T-cell (primary cell): Measurements from ENCODE around the gene RNF145. TPM values are rescaled to one million over a fixed set of nuclear protein-coding genes. Genes with fewer than 3 reads are reported as not detected.

Source experiments
- ATAC-seq, 4 experiments: fragments of 200-7000 bp in 3 of 4; fragments of 150-1000 bp in 1 of 4; cut with Tn5 transposase; replicated peaks in 1 of 4; 1 replicate in 3 of 4; 2 replicates in 1 of 4; pipeline ENCODE4 v1.10.0; 2021; ENCODE audit warnings: moderate library complexity in 3 of 4, mild to moderate bottlenecking in 2 of 4, moderate number of reproducible peaks in 1 of 4
- CTCF ChIA-PET, 2 donors: fragments of 300-600 bp; sonication (Branson Sonifier 250); formaldehyde crosslinking; loops; one replicate each; lab custom pipeline; 2022; ENCODE audit warnings: antibody characterized with exemption in 2 of 2; lab: Charles Lee
- POLR2A ChIA-PET, 2 donors: fragments of 300-600 bp; sonication (Branson Sonifier 250); formaldehyde crosslinking; loops; one replicate each; lab custom pipeline; 2022; ENCODE audit warnings: antibody characterized with exemption in 2 of 2; lab: Charles Lee
- DNase-seq, 35 experiments: peaks; one replicate each; pipeline versions ENCODE4 v3.0.0 to v3.0.0-alpha.2; 2013 to 2023
- H3K27ac ChIP-seq: one replicate; pipeline ENCODE4 v1.5.1; 2013; ENCODE audit warnings: low read length
- H3K27me3 ChIP-seq, 2 experiments: replicated peaks in 1 of 2; 1 replicate in 1 of 2; 2 replicates in 1 of 2; pipeline versions ENCODE4 v1.6.1 to v1.7.0; 2013; ENCODE audit warnings: low read length in 1 of 2, mixed read lengths in 1 of 2; ENCODE audit not compliant: control insufficient read depth in 2 of 2, insufficient read depth in 2 of 2; ENCODE audit errors: extremely low read depth in 1 of 2
- H3K36me3 ChIP-seq, 2 donors: 1 replicate in 1 of 2; 2 replicates in 1 of 2; pipeline versions ENCODE4 v1.6.1 to v1.7.0; 2013; ENCODE audit warnings: low read length in 1 of 2; ENCODE audit not compliant: control insufficient read depth in 2 of 2, insufficient read depth in 1 of 2; ENCODE audit errors: extremely low read depth in 1 of 2
- H3K4me1 ChIP-seq, 2 experiments: 1 replicate in 1 of 2; 2 replicates in 1 of 2; pipeline versions ENCODE4 v1.6.1 to v1.7.0; 2013; ENCODE audit warnings: low read length in 2 of 2, mixed read lengths in 1 of 2; ENCODE audit not compliant: insufficient read depth in 2 of 2, control insufficient read depth in 1 of 2; ENCODE audit errors: extremely low read depth in 1 of 2
- H3K4me3 ChIP-seq, 2 donors: 1 replicate in 1 of 2; 2 replicates in 1 of 2; pipeline versions ENCODE4 v1.5.1 to v1.7.0; 2013; ENCODE audit warnings: mild to moderate bottlenecking in 2 of 2, low read length in 1 of 2, moderate library complexity in 1 of 2; ENCODE audit not compliant: control insufficient read depth in 1 of 2; ENCODE audit errors: extremely low read depth in 1 of 2
- H3K9me3 ChIP-seq: 2 replicates; pipeline ENCODE4 v1.7.0; 2013
- H3K27ac Mint-ChIP-seq, 2 donors: one replicate each; pipeline ENCODE4 v1.8.0; 2020 to 2021; ENCODE audit warnings: mild to moderate bottlenecking in 2 of 2, mixed read lengths in 2 of 2
- H3K27me3 Mint-ChIP-seq, 2 donors: one replicate each; pipeline ENCODE4 v1.8.0; 2021 to 2022; ENCODE audit warnings: mixed read lengths in 2 of 2
- H3K36me3 Mint-ChIP-seq: one replicate; pipeline ENCODE4 v1.8.0; 2021; ENCODE audit warnings: mixed read lengths
- H3K4me1 Mint-ChIP-seq, 3 donors: one replicate each; pipeline ENCODE4 v1.8.0; 2020 to 2022; ENCODE audit warnings: mixed read lengths in 3 of 3, mild to moderate bottlenecking in 1 of 3
- H3K4me3 Mint-ChIP-seq, 3 donors: one replicate each; pipeline ENCODE4 v1.8.0; 2020 to 2022; ENCODE audit warnings: mild to moderate bottlenecking in 3 of 3, mixed read lengths in 3 of 3, moderate library complexity in 3 of 3
- H3K9me3 Mint-ChIP-seq, 3 donors: one replicate each; pipeline ENCODE4 v1.8.0; 2020 to 2022; ENCODE audit warnings: mixed read lengths in 3 of 3
- WGBS: methylation state at CpG from one replicate; pipeline ENCODE4 v1.1.5; 2013; ENCODE audit warnings: missing lambda C conversion rate; ENCODE audit not compliant: insufficient coverage; 5-methylcytosine and 5-hydroxymethylcytosine counted together
- total RNA-seq, 35 experiments: library from RNA in 6 of 35; stranded (reverse) in 6 of 35; fragments of 120-200 nt in 1 of 35; gene quantifications; one replicate each; pipeline versions ENCODE4 v1.2.1 to v1.2.4 and lab custom pipeline; 2013 to 2026

The RNF145 gene
- total RNA-seq, 5 donors from 2014 or later (not counting 1 experiment from before 2014, with no cell fraction given), result 54.0 to 62.8 (median 60.1) TPM

DNA sequence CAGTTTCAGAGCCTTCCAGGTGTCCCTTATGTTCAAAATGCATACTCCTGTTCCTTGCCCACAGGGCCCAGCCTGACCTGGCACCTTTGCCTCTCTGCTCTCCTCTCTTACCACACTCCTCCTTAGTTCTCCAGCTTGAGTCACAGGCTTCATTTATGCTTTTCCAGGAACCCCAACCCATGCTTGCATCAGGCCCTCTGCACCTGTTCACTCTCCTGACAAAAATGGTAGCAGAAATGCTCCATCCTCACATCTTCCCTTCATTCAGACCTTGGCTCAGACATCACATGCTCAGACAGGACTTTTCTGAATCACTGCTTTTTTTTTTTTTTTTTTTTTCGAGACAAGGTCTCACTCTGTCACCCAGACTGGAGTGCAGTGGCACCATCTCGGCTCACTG lies 15.1 kb upstream of the RNF145 start:
- no peak for ATAC-seq
- peaks cover 0 to 5% of the 10 kb centered on the region in 2 experiments for H3K27me3 ChIP-seq
- Mint-ChIP-seq H3K27me3 (no peaks in the 10 kb centered on the region), H3K36me3 (no peaks in the 10 kb centered on the region), H3K9me3 (no peaks in the 10 kb centered on the region), H3K4me1 (no peaks in the 10 kb centered on the region), H3K4me3 (no peak overlapping the region), H3K27ac (no peak overlapping the region)
- no peak for DNase-seq
- peaks cover 0 to 2% of the 10 kb centered on the region in 2 experiments for H3K4me1 ChIP-seq
- WGBS, result no CpG with 5 or more reads among the region's 2 CpGs
- H3K9me3 ChIP-seq, result no peaks in the 10 kb centered on the region
- no peaks in the 10 kb centered on the region for H3K36me3 ChIP-seq
- no peak overlapping the region for H3K27ac ChIP-seq
- ChIA-PET POLR2A (interaction anchor here in 1 of 2 donors (0.6 kb wide), 1 partner anchor 25 kb away, joined by 4 read pairs; no protein-coding TSS in a partner anchor), CTCF (no interaction called here)
- no peak overlapping the region for H3K4me3 ChIP-seq

DNA sequence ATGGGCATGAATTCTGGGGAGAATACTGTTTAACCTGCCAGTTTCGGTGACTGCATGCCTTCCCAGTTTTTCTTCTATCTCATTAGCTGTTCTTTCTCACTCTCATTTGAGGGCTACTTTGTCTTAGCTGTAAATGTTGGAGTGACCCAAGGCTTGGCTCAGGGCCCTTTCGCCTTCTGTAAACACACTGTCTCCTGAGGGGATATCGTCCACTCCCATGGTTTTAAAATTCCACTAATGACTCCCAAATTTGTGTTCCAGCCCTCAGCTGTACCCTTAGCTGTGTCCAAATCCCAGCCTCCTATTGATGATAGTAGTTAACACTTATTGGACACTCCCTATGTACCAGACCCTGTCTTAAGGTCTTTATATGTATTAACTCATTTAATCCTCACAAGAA lies 14.1 kb upstream of the RNF145 start:
- Mint-ChIP-seq H3K36me3 (no peaks in the 10 kb centered on the region), H3K4me3 (no peak overlapping the region), H3K27me3 (no peaks in the 10 kb centered on the region), H3K9me3 (no peaks in the 10 kb centered on the region), H3K27ac (no peak overlapping the region), H3K4me1 (no peaks in the 10 kb centered on the region)
- POLR2A ChIA-PET, result interaction anchor here in 1 of 2 donors (0.6 kb wide), 1 partner anchor 38 kb away, joined by 6 read pairs; no protein-coding TSS in a partner anchor
- no peaks in the 10 kb centered on the region for H3K36me3 ChIP-seq
- H3K27ac ChIP-seq, result no peak overlapping the region
- no CpG with 5 or more reads among the region's 3 CpGs for WGBS
- H3K4me1 ChIP-seq, result peaks cover 0 to 2% of the 10 kb centered on the region in 2 experiments
- H3K27me3 ChIP-seq, result peaks cover 0 to 5% of the 10 kb centered on the region in 2 experiments
- no peak for ATAC-seq
- H3K4me3 ChIP-seq, result no peak overlapping the region
- H3K9me3 ChIP-seq, result no peaks in the 10 kb centered on the region
- no peak for DNase-seq
- CTCF ChIA-PET, result interaction anchor here in 1 of 2 donors (0.6 kb wide), 1 partner anchor 33 kb away, joined by 4 read pairs; no protein-coding TSS in a partner anchor

- no peaks in the 10 kb centered on the region for H3K36me3 Mint-ChIP-seq
- H3K36me3 ChIP-seq, result no peaks in the 10 kb centered on the region
- no peak overlapping the region for H3K4me3 Mint-ChIP-seq
- no peaks in the 10 kb centered on the region for H3K9me3 Mint-ChIP-seq
- H3K27ac Mint-ChIP-seq, result no peak overlapping the region
- peaks cover 0 to 3% (median 2%) of the 10 kb centered on the region in 3 donors for H3K4me1 Mint-ChIP-seq
- peaks cover 0 to 2% of the 10 kb centered on the region in 2 donors for H3K27me3 Mint-ChIP-seq
- DNase-seq (no peak), ATAC-seq (no peak)
- 100% methylated on average over 1 of the region's 5 CpGs for WGBS
- ChIA-PET CTCF (no interaction called here), POLR2A (interaction anchor here in 1 of 2 donors (0.6 kb wide), 1 partner anchor 26 kb away, joined by 3 read pairs; no protein-coding TSS in a partner anchor)
- no peak overlapping the region for H3K27ac ChIP-seq
- no peaks in the 10 kb centered on the region for H3K27me3 ChIP-seq
- H3K4me3 ChIP-seq, result no peak overlapping the region
- H3K4me1 ChIP-seq, result peaks cover 0 to 2% of the 10 kb centered on the region in 2 experiments
- no peaks in the 10 kb centered on the region for H3K9me3 ChIP-seq
Measured at GRCh38 chr5:159220206-159220605, 10.9 kb upstream of the RNF145 start.

GRCh38 chr5:159218595-159219023 lies 9.3 kb upstream of the RNF145 start:
- POLR2A ChIA-PET, result no interaction called here
- no CpG with 5 or more reads among the region's 2 CpGs for WGBS
- Mint-ChIP-seq H3K4me3 (no peak overlapping the region), H3K27me3 (peaks cover 0 to 2% of the 10 kb centered on the region in 2 donors), H3K27ac (no peak overlapping the region), H3K9me3 (no peaks in the 10 kb centered on the region), H3K36me3 (no peaks in the 10 kb centered on the region), H3K4me1 (peaks cover 0 to 3% (median 2%) of the 10 kb centered on the region in 3 donors)
- ATAC-seq (no peak), DNase-seq (no peak)
- CTCF ChIA-PET, result no interaction called here
- no peak overlapping the region for H3K27ac ChIP-seq
- no peaks in the 10 kb centered on the region for H3K36me3 ChIP-seq
- H3K4me1 ChIP-seq, result peaks cover 0 to 2% of the 10 kb centered on the region in 2 experiments
- H3K9me3 ChIP-seq, result no peaks in the 10 kb centered on the region
- no peaks in the 10 kb centered on the region for H3K27me3 ChIP-seq
- no peak overlapping the region for H3K4me3 ChIP-seq

DNA sequence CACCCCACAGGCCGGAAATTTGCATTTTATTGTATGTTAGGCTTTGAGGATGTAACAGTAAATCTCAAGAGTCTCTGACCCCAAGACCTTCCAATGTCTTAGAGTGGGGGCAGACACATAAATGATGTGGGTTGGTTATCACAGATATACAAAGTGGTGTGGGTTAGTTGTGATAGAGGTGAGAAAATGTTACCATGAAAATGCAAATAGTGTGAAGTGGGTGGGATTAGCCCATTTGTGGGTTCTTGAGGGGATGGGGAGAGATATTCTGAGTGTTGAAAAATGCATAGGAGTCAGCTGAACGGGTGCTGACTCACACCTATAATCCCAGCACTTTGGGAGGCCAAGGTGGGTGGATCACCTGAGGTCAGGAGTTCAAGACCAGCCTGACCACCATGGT lies 7.9 kb upstream of the RNF145 start:
- no peak overlapping the region for H3K4me3 Mint-ChIP-seq
- H3K36me3 Mint-ChIP-seq, result no peaks in the 10 kb centered on the region
- H3K27ac Mint-ChIP-seq, result no peak overlapping the region
- no peak for DNase-seq
- H3K9me3 ChIP-seq, result no peaks in the 10 kb centered on the region
- no peaks in the 10 kb centered on the region for H3K9me3 Mint-ChIP-seq
- H3K27ac ChIP-seq, result no peak overlapping the region
- no peak for ATAC-seq
- POLR2A ChIA-PET, result no interaction called here
- CTCF ChIA-PET, result interaction anchor here (0.6 to 1.0 kb wide), 4 partner anchors 23 to 156 kb away, joined by 3 to 6 read pairs (median 4); no protein-coding TSS in a partner anchor
- peaks cover 0 to 2% of the 10 kb centered on the region in 2 experiments for H3K4me1 ChIP-seq
- peaks cover 0 to 2% of the 10 kb centered on the region in 2 donors for H3K27me3 Mint-ChIP-seq
- no peak overlapping the region for H3K4me3 ChIP-seq
- H3K36me3 ChIP-seq, result no peaks in the 10 kb centered on the region
- no peaks in the 10 kb centered on the region for H3K27me3 ChIP-seq
- peaks cover 0 to 3% (median 2%) of the 10 kb centered on the region in 3 donors for H3K4me1 Mint-ChIP-seq
- WGBS, result no CpG with 5 or more reads among the region's 2 CpGs

- Mint-ChIP-seq H3K27ac (no peak overlapping the region), H3K4me1 (peaks cover 5 to 7% (median 5%) of the 10 kb centered on the region in 3 donors), H3K4me3 (no peak overlapping the region), H3K36me3 (no peaks in the 10 kb centered on the region), H3K9me3 (no peaks in the 10 kb centered on the region), H3K27me3 (peaks cover 0 to 2% of the 10 kb centered on the region in 2 donors)
- ATAC-seq, result no peak
- Histone ChIP-seq H3K27ac (no peak overlapping the region), H3K36me3 (no peaks in the 10 kb centered on the region), H3K4me3 (no peak overlapping the region), H3K9me3 (no peaks in the 10 kb centered on the region), H3K27me3 (no peaks in the 10 kb centered on the region), H3K4me1 (peaks cover 2 to 7% of the 10 kb centered on the region in 2 experiments)
- POLR2A ChIA-PET, result interaction anchor here in 1 of 2 donors (0.5 kb wide), 1 partner anchor 20 kb away, joined by 6 read pairs; no protein-coding TSS in a partner anchor
- DNase-seq, result no peak
- CTCF ChIA-PET, result interaction anchor here in 1 of 2 donors (0.6 to 1.0 kb wide), 3 partner anchors 37 to 809 kb away, joined by 3 read pairs; no protein-coding TSS in a partner anchor
- WGBS, result no CpG with 5 or more reads among the region's 2 CpGs
Measured at GRCh38 chr5:159216454-159216853, 7.1 kb upstream of the RNF145 start.
